Measurements from ENCODE around the gene INPP4A.

DNA sequence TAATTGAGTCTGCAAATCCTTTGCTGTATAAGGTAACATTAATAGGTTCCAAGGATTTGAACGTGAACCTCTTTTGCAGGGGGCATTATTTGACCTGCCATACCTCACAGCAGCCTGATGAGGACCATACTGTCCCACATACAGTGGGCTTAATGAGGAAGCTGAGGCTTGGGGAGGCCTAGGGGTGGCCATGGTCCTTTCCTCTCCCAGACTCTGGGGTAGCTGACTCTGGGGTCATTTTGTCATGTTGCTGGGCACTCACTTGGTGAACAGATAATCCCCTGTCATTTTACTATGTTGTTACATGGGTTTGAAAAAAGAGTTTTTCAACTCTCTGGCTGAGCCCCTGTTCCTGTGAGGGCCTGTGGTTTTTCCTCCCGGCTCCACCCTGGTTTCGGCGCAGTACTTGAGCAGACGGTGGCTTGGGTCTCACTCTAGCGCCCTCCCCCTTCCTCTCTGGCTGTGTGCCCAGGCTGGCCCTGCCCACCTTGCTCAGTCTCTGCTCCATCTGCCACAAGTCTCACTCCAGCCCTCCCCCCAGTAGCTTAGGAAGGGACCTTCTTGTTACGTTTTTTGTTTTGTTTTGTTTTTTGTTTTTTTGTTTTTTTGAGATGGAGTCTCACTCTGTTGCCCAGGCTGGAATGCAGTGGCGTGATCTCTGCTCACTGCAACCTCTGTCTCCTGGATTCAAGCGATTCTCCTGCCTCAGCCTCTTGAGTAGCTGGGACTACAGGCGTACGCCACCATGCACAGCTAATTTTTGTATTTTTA, 21.0 kb downstream of the INPP4A start:
- TF ChIP-seq CTCF (IDR thresholded peaks at IDR 0.05; ENCODE audit: poor library complexity, severe bottlenecking) = no peak
- no peak for TF ChIP-seq TAF1 (IDR thresholded peaks at IDR 0.05; ENCODE audit: low read depth)
- TF ChIP-seq EZH2 (IDR thresholded peaks at IDR 0.05; ENCODE audit: borderline replicate concordance, insufficient read depth, low read length, poor library complexity, severe bottlenecking) = no peak
- TF ChIP-seq POLR2AphosphoS5 (IDR thresholded peaks at IDR 0.05) = no peak
- TF ChIP-seq REST (IDR thresholded peaks at IDR 0.05; ENCODE audit: borderline replicate concordance) = no peak
- no peak for TF ChIP-seq EP300 (conservative IDR thresholded peaks at IDR 0.05; ENCODE audit: poor library complexity, severe bottlenecking)
- no peak for TF ChIP-seq RAD21 (conservative IDR thresholded peaks at IDR 0.05)
- TF ChIP-seq SMC3 (conservative IDR thresholded peaks at IDR 0.05; ENCODE audit: poor library complexity) = no peak
- no peak for TF ChIP-seq MXI1 (conservative IDR thresholded peaks at IDR 0.05; ENCODE audit: poor library complexity, severe bottlenecking)
